ENCODE measurements around the gene SLC7A9. TPM values are rescaled to one million over a fixed set of nuclear protein-coding genes. Genes with fewer than 3 reads are reported as not detected.
"Not testable (repeated sequence)": the region's sequence is repeated elsewhere in the genome, so short reads cannot be mapped to it uniquely, and the experiment has no call there.

The SLC7A9 gene
- total RNA-seq, 1 donor from 2014 or later = not detected

DNA sequence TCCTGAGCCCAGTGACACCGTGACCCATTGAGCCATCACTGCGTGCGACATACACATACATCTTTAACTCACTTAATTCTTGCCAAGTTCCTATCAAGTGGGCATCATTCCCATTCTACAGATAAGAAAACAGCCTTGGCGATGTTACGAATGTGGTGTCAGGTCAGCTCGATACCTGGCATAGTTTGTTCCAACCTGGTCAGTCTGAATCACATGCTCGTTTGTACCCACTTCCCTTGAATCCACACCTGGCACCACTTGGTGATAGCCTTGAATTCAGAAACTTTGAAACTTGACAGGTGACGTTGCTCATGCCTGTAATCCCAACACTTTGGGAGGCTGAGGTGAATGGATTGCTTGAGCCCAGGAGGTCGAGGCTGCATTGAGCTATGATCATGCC, 59.1 kb downstream of the SLC7A9 start:
- no peak for DNase-seq (ENCODE audit: extremely low read depth, low read depth, low spot score)

DNA sequence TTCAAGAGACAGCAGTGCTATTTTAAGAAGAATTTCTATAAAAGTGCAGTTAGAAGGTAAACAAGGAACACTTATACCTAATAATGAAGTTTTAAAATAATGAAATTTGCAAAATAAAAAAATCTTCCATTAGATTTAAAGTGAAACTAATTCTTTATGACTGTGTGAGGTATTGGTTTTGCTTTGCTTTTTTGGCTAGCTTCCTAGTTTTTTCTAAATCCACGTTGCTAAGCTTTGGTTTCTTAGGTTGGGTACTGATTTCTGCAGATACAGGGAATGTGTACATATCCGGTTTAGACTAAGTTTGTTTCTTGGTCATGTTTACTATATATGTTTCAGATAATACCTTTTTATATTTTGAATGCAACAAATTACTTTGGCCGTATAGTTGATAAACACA, 59.8 kb downstream of the SLC7A9 start:
- no peak for DNase-seq (ENCODE audit: extremely low read depth, low read depth, low spot score)

DNA sequence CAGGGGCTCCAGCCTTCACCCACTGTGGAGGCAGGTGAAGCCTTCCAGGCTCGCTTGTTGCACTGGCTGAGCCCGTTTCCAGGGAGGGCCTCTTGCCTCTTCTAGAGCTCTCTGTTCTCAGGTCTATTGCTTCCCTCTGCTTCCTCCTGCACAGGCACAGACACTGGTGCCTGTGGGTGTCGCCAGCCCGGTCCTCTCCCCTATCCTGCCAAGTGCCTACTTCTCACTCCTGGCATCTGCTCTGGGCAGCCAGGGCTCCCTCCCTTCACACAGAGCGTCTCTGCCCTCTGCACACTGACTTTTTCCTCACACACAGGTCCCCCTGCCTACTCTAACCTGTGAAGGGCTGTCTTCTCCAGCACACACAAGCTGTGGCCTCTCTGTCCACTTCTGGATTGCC, 60.3 kb downstream of the SLC7A9 start:
- no peak for DNase-seq (ENCODE audit: extremely low read depth, low read depth, low spot score)

DNA sequence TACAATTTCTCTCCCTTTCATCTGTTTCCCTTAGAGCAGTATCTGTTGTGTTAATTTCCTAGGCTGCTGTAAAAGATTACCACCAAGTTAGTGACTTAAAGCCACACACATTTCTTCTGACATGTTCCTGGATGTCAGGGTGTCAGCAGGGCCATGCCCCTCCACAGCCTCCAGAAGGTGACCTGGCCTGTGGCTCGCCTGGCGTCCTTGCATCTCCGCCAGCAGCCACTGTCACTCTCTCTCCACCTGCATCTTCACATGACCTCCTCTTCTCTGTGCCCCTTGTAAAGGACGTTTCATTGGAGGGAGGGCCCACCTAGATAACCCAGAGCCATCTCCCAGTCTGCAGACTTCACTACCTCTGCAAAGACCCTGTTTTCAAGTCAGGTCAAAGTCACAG, 61.3 kb downstream of the SLC7A9 start:
- DNase-seq (ENCODE audit: extremely low read depth, low read depth, low spot score) = no peak

DNA sequence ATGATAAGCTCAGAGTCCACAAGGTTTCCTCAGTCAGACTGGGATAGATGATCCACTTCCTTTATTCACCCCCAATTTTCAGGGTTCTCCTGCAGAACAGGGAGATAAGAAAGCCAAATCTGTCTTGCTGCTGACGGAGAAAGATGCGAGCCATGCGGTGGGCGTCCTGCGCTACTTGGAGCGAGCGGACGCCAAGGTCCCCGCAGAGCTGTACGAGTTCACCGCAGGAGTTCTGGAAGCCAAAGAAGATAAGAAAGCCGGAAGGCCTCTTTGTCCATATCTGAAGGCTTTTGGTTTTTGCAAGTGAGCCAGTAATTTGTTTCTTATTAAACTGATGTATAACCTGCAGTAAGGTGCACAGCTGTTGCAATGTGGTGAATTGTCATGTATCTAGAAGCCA, 66.7 kb downstream of the SLC7A9 start:
- no peak for DNase-seq (ENCODE audit: extremely low read depth, low read depth, low spot score)

DNA sequence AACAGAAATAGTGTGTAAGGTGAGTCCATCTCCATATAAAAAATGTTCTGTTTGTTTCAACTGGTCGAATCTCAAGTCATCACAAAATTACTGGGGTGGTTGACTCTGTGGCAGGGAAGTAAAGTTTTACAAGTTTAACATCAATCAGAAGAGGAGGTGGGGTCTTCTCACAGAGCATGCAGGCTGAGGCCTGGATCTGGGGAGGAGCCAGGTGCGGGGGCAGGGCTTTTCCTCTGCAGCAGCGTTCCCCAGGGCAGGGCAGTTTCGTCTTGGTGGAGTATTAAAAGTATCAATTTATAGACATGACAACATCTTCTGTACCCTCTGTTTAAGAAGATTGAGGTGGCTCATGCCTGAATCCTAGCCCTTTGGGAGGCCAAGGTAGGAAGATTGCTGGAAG, 68.8 kb downstream of the SLC7A9 start:
- no peak for DNase-seq (ENCODE audit: extremely low read depth, low read depth, low spot score)

DNA sequence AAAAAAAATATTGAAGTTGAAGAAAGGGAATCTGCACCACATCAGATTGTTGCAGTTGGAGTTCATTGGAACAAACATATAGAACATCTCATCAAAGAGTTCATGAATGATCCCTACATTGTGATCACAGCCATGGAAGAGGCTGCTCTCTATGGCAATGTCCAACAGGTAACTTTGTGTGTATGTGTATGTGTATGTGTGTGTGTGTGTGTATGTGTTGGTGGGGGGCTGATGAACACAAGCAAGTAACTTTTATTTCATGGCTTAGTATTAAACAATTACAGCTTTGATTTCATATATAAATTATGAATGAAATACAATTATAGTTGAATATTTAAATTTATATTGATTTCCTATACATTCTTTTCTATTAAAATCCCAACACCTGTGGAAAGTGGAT, 69.4 kb downstream of the SLC7A9 start:
- DNase-seq (ENCODE audit: extremely low read depth, low read depth, low spot score) = no peak

DNA sequence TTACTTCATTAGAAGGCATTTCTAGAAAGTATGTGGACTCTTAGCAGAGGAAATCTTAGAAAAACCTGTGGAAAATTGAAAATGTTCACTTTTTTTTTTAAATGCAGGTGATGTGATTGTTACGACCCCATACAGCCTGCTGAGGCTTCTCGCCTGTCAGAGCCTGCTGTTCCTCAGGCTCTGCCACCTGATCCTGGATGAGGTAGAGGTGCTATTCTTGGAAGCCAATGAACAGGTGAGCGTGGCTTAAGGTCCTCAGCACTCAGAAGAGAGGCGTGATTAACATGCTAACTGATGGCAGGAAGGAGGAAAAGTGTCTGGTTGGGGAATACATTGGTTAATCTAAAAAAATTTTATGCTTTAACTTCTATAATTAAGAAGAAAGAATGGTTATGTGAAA, 71.4 kb downstream of the SLC7A9 start:
- no peak for DNase-seq (ENCODE audit: extremely low read depth, low read depth, low spot score)

DNA sequence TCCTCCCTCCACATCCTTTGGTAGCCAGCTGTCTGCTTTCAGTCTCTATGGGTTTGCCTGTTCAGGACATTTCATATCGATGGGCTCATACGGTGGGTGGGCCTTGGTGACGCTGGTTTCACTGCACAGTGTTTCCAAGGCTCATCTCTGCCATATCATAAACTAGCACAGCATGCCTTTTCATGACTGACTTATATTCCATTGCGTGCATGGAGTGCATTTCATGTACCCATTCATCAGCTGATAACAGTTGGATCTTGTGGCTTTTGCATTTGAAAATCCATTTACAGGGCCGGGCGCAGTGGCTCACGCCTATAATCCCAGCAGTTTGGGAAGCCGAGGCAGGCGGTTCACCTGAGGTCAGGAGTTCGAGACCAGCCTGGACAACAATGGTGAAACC, 80.1 kb downstream of the SLC7A9 start:
- no peak for DNase-seq (ENCODE audit: extremely low read depth, low read depth, low spot score)

DNA sequence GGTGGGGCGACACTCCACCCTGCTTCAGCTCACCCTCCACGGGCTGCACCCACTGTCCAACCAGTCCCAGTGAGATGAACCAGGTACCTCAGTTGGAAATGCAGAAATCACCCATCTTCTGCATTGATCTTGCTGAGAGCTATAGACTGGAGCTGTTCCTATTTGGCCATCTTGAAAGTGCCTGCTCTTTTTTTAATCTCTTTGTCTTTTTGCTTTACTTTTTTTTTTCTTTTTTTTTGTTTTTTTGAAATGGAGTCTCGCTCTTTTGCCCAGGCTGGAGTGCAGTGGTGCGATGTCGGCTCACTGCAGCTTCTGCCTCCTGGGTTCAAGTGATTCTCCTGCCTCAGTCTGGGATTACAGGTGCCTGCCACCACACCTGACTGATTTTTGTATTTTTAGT, 81.7 kb downstream of the SLC7A9 start:
- DNase-seq (ENCODE audit: extremely low read depth, low read depth, low spot score) = not testable (repeated sequence)

DNA sequence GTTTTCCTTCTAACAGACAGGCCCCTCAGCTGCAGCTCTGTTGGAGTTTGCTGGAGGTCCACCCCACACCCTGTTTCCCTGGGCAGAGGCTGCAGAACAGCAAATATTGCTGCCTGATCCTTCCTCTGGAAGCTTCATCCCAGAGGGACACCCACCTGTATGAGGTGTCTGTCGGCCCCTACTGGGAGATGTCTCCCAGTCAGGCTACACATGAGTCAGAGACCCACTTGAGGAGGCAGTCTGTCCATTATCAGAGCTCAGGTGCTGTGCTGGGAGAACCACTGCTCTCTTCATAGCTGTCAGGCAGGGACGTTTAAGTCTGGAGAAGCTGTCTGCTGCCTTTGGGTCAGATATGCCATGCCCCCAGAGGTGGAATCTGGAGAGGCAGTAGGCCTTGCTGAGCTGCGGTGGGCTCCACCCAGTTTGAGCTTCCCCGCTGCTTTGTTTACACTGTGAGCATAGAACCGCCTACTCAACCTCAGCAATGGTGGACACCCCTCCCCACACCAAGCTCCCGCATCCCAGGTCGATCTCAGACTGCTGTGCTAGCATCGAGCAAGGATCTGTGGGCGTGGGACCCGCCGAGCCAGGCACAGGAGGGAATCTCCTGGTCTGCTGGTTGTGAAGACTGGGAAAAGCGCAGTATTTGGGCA, 82.3 kb downstream of the SLC7A9 start:
- DNase-seq (ENCODE audit: extremely low read depth, low read depth, low spot score) = not testable (repeated sequence)

DNA sequence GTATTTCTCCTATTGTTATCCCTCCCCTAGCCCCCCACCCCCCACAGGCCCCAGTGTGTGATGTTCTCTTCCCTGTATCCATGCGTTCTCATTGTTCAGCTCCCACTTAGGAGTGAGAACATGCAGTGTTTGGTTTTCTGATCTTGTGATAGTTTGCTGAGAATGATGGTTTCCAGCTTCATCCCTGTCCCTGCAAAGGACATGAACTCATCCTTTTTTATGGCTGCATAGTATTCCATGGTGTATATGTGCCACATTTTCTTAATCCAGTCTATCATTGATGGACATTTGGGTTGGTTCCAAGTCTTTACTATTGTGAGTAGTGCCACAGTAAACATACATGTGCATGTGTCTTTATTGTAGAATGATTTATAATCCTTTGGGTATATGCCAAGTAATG, 87.5 kb downstream of the SLC7A9 start:
- not testable (repeated sequence) for DNase-seq (ENCODE audit: extremely low read depth, low read depth, low spot score)

DNA sequence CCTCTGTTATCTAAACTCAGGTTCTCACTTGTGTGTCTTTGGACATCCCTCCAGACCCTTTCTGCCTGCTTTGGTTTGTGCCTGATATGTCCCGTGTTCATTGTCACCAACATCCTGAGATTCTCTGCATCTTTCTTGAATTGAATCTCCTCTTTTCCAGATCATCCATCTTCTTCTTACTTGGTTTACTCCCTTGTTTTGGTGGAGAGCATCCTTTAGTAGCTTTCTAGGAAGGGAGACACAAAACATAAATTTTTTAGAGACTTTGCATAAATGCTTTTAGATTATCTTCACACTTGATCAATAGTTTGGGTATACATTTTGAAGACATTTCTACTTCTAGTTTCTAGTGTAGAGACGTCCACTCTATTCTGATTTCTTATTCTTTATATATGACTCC, 88.3 kb downstream of the SLC7A9 start:
- no peak for DNase-seq (ENCODE audit: extremely low read depth, low read depth, low spot score)

Other genes starting within 250 kb of the SLC7A9 start
- gene ANKRD27, start 194.6 kb downstream of the SLC7A9 start, total RNA-seq = 23.3 and 27.2 TPM in 2 replicates
- gene RGS9BP, start 193.9 kb downstream of the SLC7A9 start, total RNA-seq = 0.05 and 0.29 TPM in 2 replicates
- 16.9 and 18.3 TPM in 2 replicates for gene NUDT19, start 177.9 kb downstream of the SLC7A9 start, total RNA-seq
- gene TDRD12, start 150.0 kb downstream of the SLC7A9 start, total RNA-seq = 0.23 and 0.29 TPM in 2 replicates
- 24.5 and 25.8 TPM in 2 replicates for gene CEP89, start 102.2 kb upstream of the SLC7A9 start, total RNA-seq
- 1.6 and 1.9 TPM in 2 replicates for gene FAAP24, start 102.5 kb upstream of the SLC7A9 start, total RNA-seq
- 2.8 and 5.4 TPM in 2 replicates for gene RHPN2, start 195.1 kb upstream of the SLC7A9 start, total RNA-seq
- 2.5 and 6.6 TPM in 2 replicates for gene GPATCH1, start 211.4 kb upstream of the SLC7A9 start, total RNA-seq

Measured in glomerular endothelial cell (primary cell).